ENCODE measurements around the gene HSPB9.

Gene HSPB9

GRCh38 chr17:42130310-42130936 is 7.8 kb downstream of the HSPB9 start:
- TF ChIP-seq CTCF (IDR thresholded peaks at IDR 0.05; ENCODE audit: borderline replicate concordance, insufficient read depth, low read depth, low read length): no peak
- no peak overlapping the region for H3K4me3 ChIP-seq (ENCODE audit: low read depth, low read length)

DNA sequence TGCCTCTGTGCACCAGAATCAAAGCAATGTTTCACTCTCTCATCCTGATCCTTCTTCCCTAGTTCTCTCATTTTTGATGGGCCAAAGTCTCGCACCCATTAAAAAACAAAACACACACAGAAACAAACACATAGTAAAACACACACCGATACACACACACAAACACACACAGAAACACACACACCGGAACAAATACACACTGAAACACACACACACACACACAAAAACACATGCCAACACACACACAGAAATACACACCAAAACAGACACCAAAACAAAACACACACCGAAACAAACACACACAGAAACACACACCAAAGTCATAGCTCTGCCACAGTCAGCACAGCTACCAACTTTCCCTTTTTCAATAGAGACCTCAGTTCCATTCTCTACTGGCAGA is 8.6 kb downstream of the HSPB9 start:
- TF ChIP-seq CTCF (IDR thresholded peaks at IDR 0.05; ENCODE audit: borderline replicate concordance, insufficient read depth, low read depth, low read length): no peak

DNA sequence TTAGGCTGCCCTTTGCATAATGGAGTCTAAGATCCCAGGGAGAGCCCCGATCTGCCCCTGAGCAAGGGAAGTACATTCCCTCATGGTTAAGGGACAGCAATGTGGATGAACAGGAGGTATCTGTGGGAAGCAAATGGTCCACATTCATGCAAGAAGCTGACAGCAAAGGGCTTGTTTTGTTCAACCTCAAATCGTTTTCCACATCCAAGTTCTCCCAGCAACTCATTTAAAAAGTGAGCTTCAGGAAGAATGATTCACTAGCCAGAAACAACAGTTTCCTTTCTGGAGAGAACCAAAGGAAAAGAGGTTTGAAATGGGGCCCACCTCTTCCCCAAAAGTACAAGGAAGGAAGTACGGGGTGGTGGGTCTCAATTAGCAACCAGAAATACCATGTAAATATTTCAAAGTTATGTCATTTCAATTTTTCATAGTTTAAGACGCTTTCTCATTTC is 9.4 kb downstream of the HSPB9 start:
- TF ChIP-seq CTCF (IDR thresholded peaks at IDR 0.05; ENCODE audit: borderline replicate concordance, insufficient read depth, low read depth, low read length): no peak

More for the DNA sequence above, 8.6 kb downstream of the HSPB9 start:
- no peak overlapping the region for H3K4me3 ChIP-seq (ENCODE audit: low read depth, low read length)

DNA sequence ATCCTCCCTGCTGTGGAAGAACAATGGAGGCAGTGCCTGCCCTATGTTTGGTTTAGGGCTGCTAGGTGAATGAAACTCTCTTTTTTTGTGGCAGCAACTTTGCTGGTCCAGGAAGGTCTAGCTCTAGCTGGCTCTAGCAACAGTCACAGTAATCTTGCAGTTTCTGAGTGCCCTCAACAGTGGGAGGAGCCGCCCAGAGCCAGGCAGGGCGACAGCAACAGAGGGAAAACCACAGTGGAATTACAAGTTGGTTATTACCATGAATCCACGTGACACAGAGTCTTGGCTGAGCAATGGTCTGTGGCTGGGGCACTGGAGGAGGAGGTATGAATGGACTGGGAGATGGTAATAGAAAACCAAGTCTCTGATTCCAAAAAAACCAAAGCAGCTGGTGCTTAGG is 10.3 kb downstream of the HSPB9 start:
- TF ChIP-seq CTCF (IDR thresholded peaks at IDR 0.05; ENCODE audit: borderline replicate concordance, insufficient read depth, low read depth, low read length): no peak
- H3K4me3 ChIP-seq (ENCODE audit: low read depth, low read length): no peak overlapping the region

More for the DNA sequence above, 9.4 kb downstream of the HSPB9 start:
- no peak overlapping the region for H3K4me3 ChIP-seq (ENCODE audit: low read depth, low read length)

DNA sequence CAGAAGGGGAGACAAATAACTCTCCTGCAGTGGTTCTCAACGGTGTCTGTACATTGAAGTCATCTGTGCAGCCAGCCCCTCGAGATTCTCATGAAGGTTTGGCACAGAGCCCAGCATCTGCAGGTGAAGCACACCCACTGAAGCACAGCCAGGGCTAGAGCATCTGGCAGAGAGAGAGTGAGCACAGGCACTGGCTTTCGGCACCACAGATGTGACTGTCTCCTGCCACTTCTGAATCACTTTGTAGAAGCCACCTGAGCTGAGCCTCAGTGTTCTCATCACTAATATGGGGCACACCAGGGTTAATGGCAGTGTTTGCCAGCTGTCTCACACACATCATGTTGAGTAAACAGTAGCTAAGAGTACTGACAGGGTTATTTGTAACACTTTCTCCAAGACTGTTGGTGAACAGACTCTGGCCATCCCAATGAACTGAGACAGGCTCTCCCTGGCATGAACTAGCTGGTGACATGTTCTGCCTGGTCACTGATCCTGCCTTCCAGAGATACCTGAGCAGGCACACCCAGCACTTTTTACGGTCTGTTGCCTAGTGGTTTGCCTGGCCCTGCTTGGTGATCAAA is 10.9 kb downstream of the HSPB9 start:
- no peak for TF ChIP-seq CTCF (IDR thresholded peaks at IDR 0.05; ENCODE audit: borderline replicate concordance, insufficient read depth, low read depth, low read length)
- no peak overlapping the region for H3K4me3 ChIP-seq (ENCODE audit: low read depth, low read length)

- no peak overlapping the region for H3K4me3 ChIP-seq (ENCODE audit: low read depth, low read length)
- TF ChIP-seq CTCF (IDR thresholded peaks at IDR 0.05; ENCODE audit: borderline replicate concordance, insufficient read depth, low read depth, low read length): no peak
Measured at GRCh38 chr17:42135151-42135550, 12.5 kb downstream of the HSPB9 start.

Data from GM12875 (cell line).